Nephron (organoid): ENCODE results near the gene FBXO31.

ENCODE experiments used
- H3K27ac Mint-ChIP-seq, 3 experiments: 2 replicates each; pipeline ENCODE4 v1.8.0; 2020; ENCODE audit warnings: mixed read lengths in 3 of 3, mild to moderate bottlenecking in 2 of 3, moderate library complexity in 1 of 3
- H3K27me3 Mint-ChIP-seq: 2 replicates; pipeline ENCODE4 v1.8.0; 2021; ENCODE audit warnings: low read depth, mild to moderate bottlenecking, moderate library complexity, mixed read lengths
- H3K36me3 Mint-ChIP-seq: 2 replicates; pipeline ENCODE4 v1.8.0; 2020; ENCODE audit warnings: low read depth, mixed read lengths
- H3K4me1 Mint-ChIP-seq: 2 replicates; pipeline ENCODE4 v1.8.0; 2020; ENCODE audit warnings: mixed read lengths
- H3K4me3 Mint-ChIP-seq, 3 experiments: 2 replicates each; pipeline ENCODE4 v1.8.0; 2020; ENCODE audit warnings: mild to moderate bottlenecking in 3 of 3, mixed read lengths in 3 of 3, moderate library complexity in 2 of 3
- H3K9me3 Mint-ChIP-seq: 2 replicates; pipeline ENCODE4 v1.8.0; 2020; ENCODE audit warnings: mixed read lengths
- CTCF ChIP-seq, 3 experiments: fragments of 200-600 bp; sonication (generic); IDR thresholded peaks; one replicate each; pipeline ENCODE4 v1.5.0; 2021; ENCODE audit warnings: antibody characterized with exemption in 3 of 3; ENCODE audit not compliant: unreplicated experiment in 3 of 3

FBXO31 gene

GRCh38 chr16:87279094-87279658, 104.4 kb downstream of the FBXO31 start:
- no peak overlapping the region for H3K4me3 Mint-ChIP-seq
- no peak for TF ChIP-seq CTCF (IDR thresholded peaks at IDR 0.05; ENCODE audit: unreplicated experiment in 3 of 3)
- H3K4me1 Mint-ChIP-seq: peaks cover 25% of the 10 kb centered on the region
- H3K36me3 Mint-ChIP-seq: no peaks in the 10 kb centered on the region
- peaks cover under 1% of the 10 kb centered on the region for H3K9me3 Mint-ChIP-seq
- H3K27me3 Mint-ChIP-seq: peaks cover 54% of the 10 kb centered on the region
- H3K27ac Mint-ChIP-seq: peak overlapping the region in 1 of 3 experiments; percentile 27

GRCh38 chr16:87278191-87279093, 105.1 kb downstream of the FBXO31 start:
- peak; percentile 92 to 96 (median 95) for TF ChIP-seq CTCF (IDR thresholded peaks at IDR 0.05; ENCODE audit: unreplicated experiment in 3 of 3)
- Mint-ChIP-seq H3K36me3 (no peaks in the 10 kb centered on the region), H3K4me1 (peaks cover 25% of the 10 kb centered on the region), H3K27ac (peak overlapping the region; percentile 27 to 73 (median 41)), H3K4me3 (no peak overlapping the region), H3K27me3 (peaks cover 49% of the 10 kb centered on the region), H3K9me3 (no peaks in the 10 kb centered on the region)
